K562 (cell line): ENCODE results near the gene BIN1. TPM values are rescaled to one million over a fixed set of nuclear protein-coding genes. Genes with fewer than 3 reads are reported as not detected.

Experiments
- ATAC-seq: fragments of 200-7000 bp; cut with Tn5 transposase; 3 replicates; pipeline ENCODE4 v1.9.1; 2020; ENCODE audit warnings: moderate library complexity
- BruUV-seq: library from RNA; stranded (reverse); fragments of 400-500 nt; replicated peaks from 2 replicates; lab custom pipeline; 2021; lab: Mats Ljungman, UMichigan
- CTCF ChIA-PET: fragments of 300-600 bp; formaldehyde crosslinking; extraction: SDS; loops from one replicate; lab custom pipeline; 2021; ENCODE audit warnings: low intra/inter-chr PET ratio; lab: Yijun Ruan, JAX
- POLR2A ChIA-PET: fragments of 300-600, 350-650 bp; sonication (Branson Sonifier 250); formaldehyde crosslinking; extraction: SDS; loops from one replicate; lab custom pipeline; 2021; ENCODE audit warnings: antibody characterized with exemption, inconsistent platforms; lab: Yijun Ruan, JAX
- DNase-seq, 4 experiments: peaks; one replicate each; pipeline versions ENCODE4 v3.0.0 to v3.0.0-alpha.2; 2011 to 2018; ENCODE audit warnings: low spot score in 3 of 4, mixed read lengths in 3 of 4; ENCODE audit errors: extremely low read depth in 1 of 4
- FAIRE-seq: peaks from 2 replicates; lab custom pipeline; 2011; peaks lifted over from hg19 to GRCh38; lab: Jason Lieb, UNC
- H2AFZ ChIP-seq: 2 replicates; pipeline ENCODE4 v1.6.0; 2011; ENCODE audit warnings: low read depth, low read length, control low read depth, inconsistent platforms
- H3K27ac ChIP-seq: fragments of 200-600 bp; 3 replicates; pipeline ENCODE4 v1.8.0; 2011; ENCODE audit warnings: low read depth, mild to moderate bottlenecking, control low read depth, inconsistent platforms, low read length, moderate library complexity, mixed read lengths; ENCODE audit errors: extremely low read depth
- H3K27me3 ChIP-seq, 2 experiments: fragments of 300-600 bp in 1 of 2; 2 replicates in 1 of 2; 3 replicates in 1 of 2; pipeline versions ENCODE4 v1.6.0 to v1.8.0; 2011; ENCODE audit warnings: inconsistent platforms in 2 of 2, low read length in 2 of 2, mild to moderate bottlenecking in 1 of 2, mixed read lengths in 1 of 2, moderate library complexity in 1 of 2; ENCODE audit not compliant: control insufficient read depth in 2 of 2, insufficient read depth in 2 of 2
- H3K36me3 ChIP-seq: fragments of 300-600 bp; 3 replicates; pipeline ENCODE4 v1.8.0; 2011; ENCODE audit warnings: mild to moderate bottlenecking, low read length, inconsistent platforms; ENCODE audit not compliant: control insufficient read depth, insufficient read depth
- H3K4me1 ChIP-seq, 2 experiments: fragments of 200-600 bp in 1 of 2; replicated peaks in 1 of 2; 2 replicates in 1 of 2; 3 replicates in 1 of 2; pipeline versions ENCODE4 v1.5.1 to v1.8.0; 2011; ENCODE audit warnings: inconsistent platforms in 2 of 2, low read length in 2 of 2, mild to moderate bottlenecking in 1 of 2, mixed read lengths in 1 of 2, moderate library complexity in 1 of 2; ENCODE audit not compliant: control insufficient read depth in 2 of 2, insufficient read depth in 2 of 2
- H3K4me2 ChIP-seq: 2 replicates; pipeline ENCODE4 v1.6.1; 2011; ENCODE audit warnings: low read length, control low read depth, inconsistent platforms, mixed read lengths; ENCODE audit not compliant: insufficient read depth
- H3K4me3 ChIP-seq: fragments of 200-600 bp; sonication (generic), shearing (Covaris generic); 2 replicates; pipeline ENCODE4 v1.5.1; 2016; ENCODE audit warnings: control low read depth, inconsistent platforms
- H3K79me2 ChIP-seq: fragments of 200-600 bp; 3 replicates; pipeline ENCODE4 v1.8.0; 2011; ENCODE audit warnings: low read length, inconsistent platforms; ENCODE audit not compliant: control insufficient read depth, insufficient read depth
- H3K9ac ChIP-seq, 2 experiments: 2 replicates each; pipeline versions ENCODE4 v1.6.0 to v1.6.1; 2011; ENCODE audit warnings: low read depth in 2 of 2, low read length in 2 of 2, control low read depth in 1 of 2, inconsistent platforms in 1 of 2, mild to moderate bottlenecking in 1 of 2, mixed read lengths in 1 of 2; ENCODE audit not compliant: insufficient read depth in 1 of 2
- H3K9me1 ChIP-seq: one replicate; pipeline ENCODE4 v1.6.0; 2011; ENCODE audit warnings: inconsistent platforms, mild to moderate bottlenecking, low read length, moderate library complexity; ENCODE audit not compliant: control insufficient read depth, insufficient read depth
- H3K9me3 ChIP-seq: replicated peaks from 2 replicates; pipeline ENCODE4 v1.5.1; 2011; ENCODE audit warnings: low read depth, low read length, inconsistent platforms; ENCODE audit not compliant: control insufficient read depth, insufficient read depth
- H4K20me1 ChIP-seq: replicated peaks from 2 replicates; pipeline ENCODE4 v1.6.1; 2011; ENCODE audit warnings: low read length, inconsistent platforms, mixed read lengths; ENCODE audit not compliant: control insufficient read depth, insufficient read depth
- AFF4 ChIP-seq: sonication (generic); formaldehyde crosslinking; IDR thresholded peaks from 2 replicates; pipeline ENCODE4 v1.8.0; 2023; ENCODE audit warnings: mild to moderate bottlenecking, missing genetic modification reagents
- CBX5 ChIP-seq: IDR thresholded peaks from 2 replicates; pipeline ENCODE4 v1.6.1; 2014; ENCODE audit warnings: low read depth, borderline replicate concordance
- DACH1 ChIP-seq: fragments of 450-650 bp; IDR thresholded peaks from 2 replicates; pipeline ENCODE4 v1.6.1; 2018; ENCODE audit not compliant: partially characterized antibody
- MBD2 ChIP-seq: sonication (generic); IDR thresholded peaks from 2 replicates; pipeline ENCODE4 v1.6.1; 2016; ENCODE audit warnings: low read depth, borderline replicate concordance
- RBM34 ChIP-seq: fragments of 200-400 bp; formaldehyde crosslinking; IDR thresholded peaks from 2 replicates; pipeline ENCODE4 v1.6.1; 2018; ENCODE audit warnings: low read length, borderline replicate concordance; ENCODE audit not compliant: insufficient read depth
- TCF15 ChIP-seq: fragments of 250-450 bp; sonication (Bioruptor Pico); IDR thresholded peaks from 2 replicates; pipeline ENCODE4 v1.8.0; 2022; ENCODE audit warnings: moderate library complexity, mild to moderate bottlenecking, inconsistent platforms
- ZNF583 ChIP-seq: fragments of 250-450 bp; sonication (Bioruptor Pico); IDR thresholded peaks from 2 replicates; pipeline ENCODE4 v1.4.0; 2020
- ZNF76 ChIP-seq: fragments of 250-450 bp; sonication (Bioruptor Pico); IDR thresholded peaks from 2 replicates; pipeline ENCODE4 v1.4.0; 2020; ENCODE audit warnings: mild to moderate bottlenecking, moderate library complexity, borderline replicate concordance
- WGBS: fragments of 100-300 bp; shearing (Covaris generic); methylation state at CpG from one replicate; pipeline ENCODE4 v1.1.6; 2016; ENCODE audit warnings: low coverage, mixed read lengths; ENCODE audit not compliant: insufficient coverage; ENCODE audit errors: missing lambda C conversion rate; 5-methylcytosine and 5-hydroxymethylcytosine counted together
- in situ Hi-C: fragments of 300-500 bp; cut with MboI; formaldehyde crosslinking; loops from 4 replicates; pipeline ENCODE4 v1.15.0; 2018; ENCODE audit warnings: inconsistent platforms, mixed read lengths
- intact Hi-C: fragments of 100-400 bp; cut with micrococcal nuclease; formaldehyde crosslinking; loops from 2 replicates; pipeline ENCODE4 v1.14.2; 2022
- polyA plus RNA-seq, 8 experiments: library from polyadenylated mRNA; depleted of rRNA in 4 of 8; stranded (reverse) in 5 of 8; unstranded in 3 of 8; fragments of >200 nt; fragmentation: Nextera tagmentation in 2 of 8; fragmentation: Illumina TruSeq in 1 of 8; extraction: Ambion mirVana in 2 of 8; extraction: Trizol in 1 of 8; gene quantifications; 2 replicates each; pipeline versions ENCODE4 v1.2.1 to v1.2.3, GENCODE V29; 2011 to 2014; ENCODE audit warnings: inconsistent platforms in 1 of 8, missing spikeins in 1 of 8
- total RNA-seq, 7 experiments: library from RNA; depleted of rRNA in 6 of 7; stranded (reverse); fragments of >200 nt in 6 of 7; fragmentation: Illumina TruSeq in 2 of 7; extraction: Trizol in 2 of 7; gene quantifications; 2 replicates each; pipeline versions ENCODE4 v1.2.1 to v1.2.3, GENCODE V29; 2011 to 2021; ENCODE audit warnings: low replicate concordance in 1 of 7

Gene BIN1
- total and polyA plus RNA-seq, 9 of the 15 experiments (the other 6 are each of a cell fraction or from before 2014, with no cell fraction given) = 0.04 to 2.8 (median 0.79) TPM; not detected in 1

- TF ChIP-seq MBD2 (no peak), DACH1 (peak; percentile 93)
- H2AFZ ChIP-seq = no peak overlapping the region
- no peaks in the 10 kb centered on the region for H3K9me1 ChIP-seq
- intact Hi-C loops = no loop called here
- no peak overlapping the region for H3K9ac ChIP-seq
- H3K4me2 ChIP-seq = no peak overlapping the region
- ATAC-seq = no peak
- ChIA-PET CTCF (no interaction called here), POLR2A (interaction anchor here (0.5 kb wide), 1 partner anchor 17 kb away, joined by 3 read pairs; no protein-coding TSS in a partner anchor)
- no peak for DNase-seq
- peaks cover 7 to 18% of the 10 kb centered on the region in 2 experiments; a peak in 3 of 5 replicates for H3K27me3 ChIP-seq
- no TSS peak for BruUV-seq
- 0% methylated on average over 5 of the region's 5 CpGs for WGBS
- no peaks in the 10 kb centered on the region for H4K20me1 ChIP-seq
- no peak for FAIRE-seq
- H3K4me1 ChIP-seq = no peaks in the 10 kb centered on the region
- H3K36me3 ChIP-seq = no peaks in the 10 kb centered on the region
- in situ Hi-C loops = no loop called here
- H3K27ac ChIP-seq = no peak overlapping the region
- H3K79me2 ChIP-seq = no peaks in the 10 kb centered on the region
- H3K4me3 ChIP-seq = no peak overlapping the region
- H3K9me3 ChIP-seq = no peaks in the 10 kb centered on the region
Measured at GRCh38 chr2:127008265-127009015, 98.5 kb downstream of the BIN1 start.

GRCh38 chr2:127007652-127008051 is 99.3 kb downstream of the BIN1 start:
- POLR2A ChIA-PET = no interaction called here
- Histone ChIP-seq H3K36me3 (no peaks in the 10 kb centered on the region), H3K4me3 (no peak overlapping the region), H3K9me3 (no peaks in the 10 kb centered on the region), H3K79me2 (no peaks in the 10 kb centered on the region), H4K20me1 (no peaks in the 10 kb centered on the region), H3K27me3 (peaks cover 7 to 11% of the 10 kb centered on the region in 2 experiments; a peak in 3 of 5 replicates), H3K4me1 (peaks cover 0 to 4% of the 10 kb centered on the region in 2 experiments; a peak in 3 of 5 replicates), H3K4me2 (no peak overlapping the region), H2AFZ (no peak overlapping the region), H3K9ac (no peak overlapping the region), H3K27ac (no peak overlapping the region), H3K9me1 (no peaks in the 10 kb centered on the region)
- intact Hi-C loops = no loop called here
- no TSS peak for BruUV-seq
- CTCF ChIA-PET = no interaction called here
- ATAC-seq (no peak), DNase-seq (no peak), FAIRE-seq (no peak)
- TF ChIP-seq RBM34 (no peak), ZNF583 (no peak), ZNF76 (CRISPR knock-in tag) (no peak), TCF15 (no peak), CBX5 (no peak), MBD2 (no peak), AFF4 (CRISPR knock-in tag) (no peak)
- WGBS = 13% methylated on average over 3 of the region's 3 CpGs
- in situ Hi-C loops = no loop called here
